Skeletal muscle satellite cell (primary cell): Measurements from ENCODE around the gene DNTTIP2.
"Not testable (repeated sequence)": the region's sequence is repeated elsewhere in the genome, so short reads cannot be mapped to it uniquely, and the experiment has no call there.

Source experiments
- H3K27me3 ChIP-seq: 2 replicates; pipeline ENCODE4 v1.7.0; 2013; ENCODE audit warnings: low read length; ENCODE audit not compliant: control insufficient read depth, insufficient read depth
- H3K36me3 ChIP-seq: 2 replicates; pipeline ENCODE4 v1.7.0; 2013; ENCODE audit warnings: mild to moderate bottlenecking, control low read depth, low read length; ENCODE audit not compliant: insufficient read depth
- H3K4me1 ChIP-seq: 2 replicates; pipeline ENCODE4 v1.7.0; 2013; ENCODE audit warnings: low read length; ENCODE audit not compliant: control insufficient read depth, insufficient read depth
- H3K4me2 ChIP-seq: 2 replicates; pipeline ENCODE4 v1.7.0; 2013; ENCODE audit warnings: mild to moderate bottlenecking, low read length
- H3K4me3 ChIP-seq: 2 replicates; pipeline ENCODE4 v1.7.0; 2013; ENCODE audit warnings: low read length
- H3K9ac ChIP-seq: 2 replicates; pipeline ENCODE4 v1.7.0; 2013; ENCODE audit warnings: mild to moderate bottlenecking, low read depth, low read length, moderate library complexity
- H3K9me3 ChIP-seq: replicated peaks from 2 replicates; pipeline ENCODE4 v1.7.0; 2013; ENCODE audit warnings: mild to moderate bottlenecking, control low read depth, low read length

The DNTTIP2 gene

GRCh38 chr1:93871366-93871765, 7.6 kb downstream of the DNTTIP2 start:
- H3K4me3 ChIP-seq: no peak overlapping the region
- no peak overlapping the region for H3K4me2 ChIP-seq
- peaks cover 4% of the 10 kb centered on the region for H3K4me1 ChIP-seq
- no peaks in the 10 kb centered on the region for H3K9me3 ChIP-seq
- no peak overlapping the region for H3K9ac ChIP-seq
- H3K36me3 ChIP-seq: peaks cover 54% of the 10 kb centered on the region
- no peaks in the 10 kb centered on the region for H3K27me3 ChIP-seq

GRCh38 chr1:93869653-93870052, 9.4 kb downstream of the DNTTIP2 start:
- Histone ChIP-seq H3K27me3 (no peaks in the 10 kb centered on the region), H3K4me2 (no peak overlapping the region), H3K4me1 (no peaks in the 10 kb centered on the region), H3K9ac (no peak overlapping the region), H3K4me3 (no peak overlapping the region), H3K9me3 (no peaks in the 10 kb centered on the region), H3K36me3 (peaks cover 47% of the 10 kb centered on the region)

- H3K4me1 ChIP-seq, H3K9ac ChIP-seq, H3K4me2 ChIP-seq, H3K9me3 ChIP-seq, H3K27me3 ChIP-seq, H3K4me3 ChIP-seq: not testable (repeated sequence)
- peaks cover 41% of the 10 kb centered on the region for H3K36me3 ChIP-seq
These were observed 10.5 kb downstream of the DNTTIP2 start for GRCh38 chr1:93868492-93868891.

DNA sequence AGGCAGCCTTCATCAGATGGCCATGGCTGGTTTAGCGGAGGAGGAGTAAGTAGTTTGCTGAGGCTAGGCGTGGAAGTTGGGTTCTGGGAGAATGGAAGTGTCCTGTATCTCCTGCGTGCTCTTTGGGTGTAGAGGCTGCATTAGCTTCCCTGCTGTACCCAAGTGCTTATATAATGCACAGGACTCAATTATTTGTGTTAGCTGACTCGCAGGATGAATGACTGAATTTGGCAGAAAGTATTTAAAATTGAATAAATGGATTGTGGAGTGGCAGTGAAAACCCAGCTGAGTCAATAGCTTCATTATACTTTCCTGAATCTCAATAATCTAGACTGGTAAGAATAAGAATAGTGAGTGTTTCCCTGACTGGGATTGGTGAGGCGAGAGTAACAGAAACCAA, 13.8 kb downstream of the DNTTIP2 start:
- Histone ChIP-seq H3K9me3 (no peaks in the 10 kb centered on the region), H3K4me2 (no peak overlapping the region), H3K4me1 (no peaks in the 10 kb centered on the region), H3K36me3 (peaks cover 15% of the 10 kb centered on the region), H3K27me3 (peaks cover 5% of the 10 kb centered on the region), H3K4me3 (no peak overlapping the region), H3K9ac (no peak overlapping the region)

GRCh38 chr1:93864175-93864574, 14.8 kb downstream of the DNTTIP2 start:
- H3K9me3 ChIP-seq: no peaks in the 10 kb centered on the region
- peaks cover 5% of the 10 kb centered on the region for H3K27me3 ChIP-seq
- H3K9ac ChIP-seq: no peak overlapping the region
- peaks cover 5% of the 10 kb centered on the region for H3K36me3 ChIP-seq
- no peaks in the 10 kb centered on the region for H3K4me1 ChIP-seq
- H3K4me2 ChIP-seq: no peak overlapping the region
- no peak overlapping the region for H3K4me3 ChIP-seq

DNA sequence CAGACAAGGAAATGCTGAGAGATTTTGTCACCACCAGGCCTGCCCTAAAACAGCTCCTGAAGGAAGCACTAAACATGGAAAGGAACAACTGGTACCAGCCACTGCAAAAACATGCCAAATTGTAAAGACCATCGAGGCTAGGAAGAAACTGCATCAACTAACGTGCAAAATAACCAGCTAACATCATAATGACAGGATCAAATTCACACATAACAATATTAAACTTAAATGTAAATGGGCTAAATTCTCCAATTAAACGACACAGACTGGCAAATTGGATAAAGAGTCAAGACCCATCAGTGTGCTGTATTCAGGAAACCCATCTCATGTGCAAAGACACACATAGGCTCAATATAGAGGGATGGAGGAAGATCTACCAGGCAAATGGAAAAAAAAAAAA, 21.4 kb downstream of the DNTTIP2 start:
- H3K36me3 ChIP-seq, H3K27me3 ChIP-seq, H3K4me2 ChIP-seq, H3K4me3 ChIP-seq, H3K9me3 ChIP-seq, H3K9ac ChIP-seq, H3K4me1 ChIP-seq: not testable (repeated sequence)

GRCh38 chr1:93855983-93856382, 23.0 kb downstream of the DNTTIP2 start:
- H3K36me3 ChIP-seq, H3K27me3 ChIP-seq, H3K9ac ChIP-seq, H3K4me2 ChIP-seq, H3K4me1 ChIP-seq, H3K9me3 ChIP-seq, H3K4me3 ChIP-seq: not testable (repeated sequence)

DNA sequence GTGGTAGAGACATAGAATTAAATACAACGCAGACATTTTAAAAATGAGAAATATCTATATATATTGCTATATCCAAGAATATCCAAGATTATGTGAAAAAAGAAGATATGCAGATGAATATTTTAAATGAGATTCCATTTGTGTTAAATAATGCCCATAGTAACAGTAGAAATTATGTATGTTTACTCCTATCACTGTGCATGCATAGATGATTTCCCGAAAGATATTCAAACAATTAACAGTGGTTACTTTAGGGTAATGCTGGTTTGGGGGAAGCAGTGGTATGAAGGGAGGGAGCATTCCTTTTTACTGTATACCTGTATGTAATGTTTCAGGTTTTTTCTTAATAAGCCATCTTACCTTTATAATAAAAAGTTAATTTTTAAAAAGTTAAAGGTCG, 25.1 kb downstream of the DNTTIP2 start:
- Histone ChIP-seq H3K27me3 (peaks cover 8% of the 10 kb centered on the region), H3K4me3 (no peak overlapping the region), H3K4me1 (no peaks in the 10 kb centered on the region), H3K9me3 (no peaks in the 10 kb centered on the region), H3K36me3 (no peaks in the 10 kb centered on the region), H3K4me2 (no peak overlapping the region), H3K9ac (no peak overlapping the region)

GRCh38 chr1:93851878-93852277, 27.1 kb downstream of the DNTTIP2 start:
- Histone ChIP-seq H3K4me3 (no peak overlapping the region), H3K4me1 (peaks cover 7% of the 10 kb centered on the region), H3K4me2 (no peak overlapping the region), H3K27me3 (peaks cover 8% of the 10 kb centered on the region), H3K36me3 (no peaks in the 10 kb centered on the region), H3K9me3 (no peaks in the 10 kb centered on the region), H3K9ac (no peak overlapping the region)

DNA sequence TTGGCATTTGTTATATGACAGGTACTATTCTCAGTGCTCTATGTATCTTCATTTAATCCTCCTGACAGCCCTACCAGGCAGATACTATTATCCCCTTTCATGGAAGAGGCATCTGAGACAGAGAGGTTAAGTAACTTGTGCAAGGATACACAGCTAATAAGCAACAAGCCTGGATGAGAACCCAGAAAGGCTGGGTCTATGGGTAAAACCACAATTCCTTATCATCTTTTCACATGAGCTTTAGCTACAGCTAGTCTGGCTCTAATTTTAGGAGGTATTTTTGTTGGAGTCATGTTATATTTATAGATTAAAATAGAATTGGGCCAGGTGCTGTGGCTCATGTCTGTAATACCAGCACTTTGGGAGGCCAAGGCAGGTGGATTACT, 27.7 kb downstream of the DNTTIP2 start:
- H3K36me3 ChIP-seq: no peaks in the 10 kb centered on the region
- H3K4me2 ChIP-seq: no peak overlapping the region
- peaks cover 7% of the 10 kb centered on the region for H3K4me1 ChIP-seq
- H3K4me3 ChIP-seq: no peak overlapping the region
- no peaks in the 10 kb centered on the region for H3K9me3 ChIP-seq
- no peak overlapping the region for H3K9ac ChIP-seq
- H3K27me3 ChIP-seq: peaks cover 8% of the 10 kb centered on the region

DNA sequence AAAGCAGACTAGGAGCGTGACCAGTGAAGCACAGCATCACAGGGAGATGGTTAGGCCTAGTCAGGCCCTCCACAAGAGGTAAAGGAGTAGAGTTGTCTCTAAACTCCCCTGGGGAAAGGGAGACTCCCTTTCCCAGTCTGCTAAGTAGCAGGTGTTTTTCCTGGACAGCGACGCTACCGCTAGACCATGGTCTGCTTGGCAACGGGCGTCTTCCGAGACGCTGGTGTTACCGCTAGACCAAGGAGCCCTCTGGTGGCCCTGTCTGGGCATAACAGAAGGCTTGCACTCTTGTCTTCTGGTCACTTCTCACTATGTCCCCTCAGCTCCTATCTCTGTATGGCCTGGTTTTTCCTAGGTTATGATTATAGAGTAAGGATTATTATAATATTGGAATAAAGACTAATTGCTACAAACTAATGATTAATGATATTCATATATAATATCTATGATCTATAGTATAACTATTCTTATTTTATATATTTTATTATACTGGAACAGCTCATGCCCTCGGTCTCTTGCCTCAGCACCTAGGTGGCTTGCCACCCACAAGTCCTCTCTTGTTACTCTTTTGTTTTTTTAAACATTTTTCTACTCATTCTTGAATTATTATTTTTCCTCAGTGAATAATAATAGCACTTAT, 28.2 kb downstream of the DNTTIP2 start:
- H3K36me3 ChIP-seq, H3K9ac ChIP-seq, H3K9me3 ChIP-seq, H3K27me3 ChIP-seq, H3K4me3 ChIP-seq: not testable (repeated sequence)
- peaks cover 10% of the 10 kb centered on the region for H3K4me1 ChIP-seq
- peak overlapping the region; percentile 28 for H3K4me2 ChIP-seq

GRCh38 chr1:93848350-93848883, 30.6 kb downstream of the DNTTIP2 start:
- Histone ChIP-seq H3K27me3 (no peaks in the 10 kb centered on the region), H3K9ac (peak overlapping the region; percentile 85), H3K9me3 (no peaks in the 10 kb centered on the region), H3K4me3 (peak overlapping the region; percentile 98), H3K36me3 (no peaks in the 10 kb centered on the region), H3K4me1 (peaks cover 30% of the 10 kb centered on the region), H3K4me2 (peak overlapping the region; percentile 97)
